Activated naive CD4-positive, alpha-beta T cell (primary cell): ENCODE measurements around the gene NR2F1.

ENCODE experiments used
- DNase-seq, 4 experiments: peaks; one replicate each; lab custom pipeline; 2025; lab: John Stamatoyannopoulos, UW

The NR2F1 gene

GRCh38 chr5:93577854-93578812 is 4.9 kb upstream of the NR2F1 start:
- no peak for DNase-seq

- no peak for DNase-seq
Measured at GRCh38 chr5:93578813-93579691, 4.0 kb upstream of the NR2F1 start.

GRCh38 chr5:93579692-93580062 is 3.3 kb upstream of the NR2F1 start:
- DNase-seq = no peak

- no peak for DNase-seq
Measured at GRCh38 chr5:93580063-93580926, 2.7 kb upstream of the NR2F1 start.

GRCh38 chr5:93580927-93581445 is 2.0 kb upstream of the NR2F1 start, which contains the start of gene NR2F1-AS1:
NR2F1-AS1 (minus strand) TSS chr5:93581219.
- DNase-seq = no peak

- DNase-seq = no peak
Measured at GRCh38 chr5:93582167-93582462, 907 bp upstream of the NR2F1 start.

- DNase-seq = no peak
Measured at GRCh38 chr5:93583439-93583767, 381 bp downstream of the NR2F1 start.

GRCh38 chr5:93583768-93584595 is 960 bp downstream of the NR2F1 start:
- no peak for DNase-seq

- DNase-seq = no peak
Measured at GRCh38 chr5:93584596-93585040, 1.6 kb downstream of the NR2F1 start.

GRCh38 chr5:93585041-93585766 is 2.2 kb downstream of the NR2F1 start:
- DNase-seq = no peak

- no peak for DNase-seq
Measured at GRCh38 chr5:93585767-93586385, 2.9 kb downstream of the NR2F1 start.

- DNase-seq = no peak
Measured at GRCh38 chr5:93586736-93587596, 3.9 kb downstream of the NR2F1 start.

- DNase-seq = no peak
Measured at GRCh38 chr5:93587597-93588351, 4.8 kb downstream of the NR2F1 start.

- DNase-seq = no peak
Measured at GRCh38 chr5:93588352-93589151, 5.5 kb downstream of the NR2F1 start.

- no peak for DNase-seq
Measured at GRCh38 chr5:93589152-93589828, 6.3 kb downstream of the NR2F1 start.

GRCh38 chr5:93589829-93590215 is 6.8 kb downstream of the NR2F1 start:
- DNase-seq = no peak

GRCh38 chr5:93590493-93590892 is 7.5 kb downstream of the NR2F1 start:
- no peak for DNase-seq
